ENCODE data around the gene WDR27.

WDR27 gene

DNA sequence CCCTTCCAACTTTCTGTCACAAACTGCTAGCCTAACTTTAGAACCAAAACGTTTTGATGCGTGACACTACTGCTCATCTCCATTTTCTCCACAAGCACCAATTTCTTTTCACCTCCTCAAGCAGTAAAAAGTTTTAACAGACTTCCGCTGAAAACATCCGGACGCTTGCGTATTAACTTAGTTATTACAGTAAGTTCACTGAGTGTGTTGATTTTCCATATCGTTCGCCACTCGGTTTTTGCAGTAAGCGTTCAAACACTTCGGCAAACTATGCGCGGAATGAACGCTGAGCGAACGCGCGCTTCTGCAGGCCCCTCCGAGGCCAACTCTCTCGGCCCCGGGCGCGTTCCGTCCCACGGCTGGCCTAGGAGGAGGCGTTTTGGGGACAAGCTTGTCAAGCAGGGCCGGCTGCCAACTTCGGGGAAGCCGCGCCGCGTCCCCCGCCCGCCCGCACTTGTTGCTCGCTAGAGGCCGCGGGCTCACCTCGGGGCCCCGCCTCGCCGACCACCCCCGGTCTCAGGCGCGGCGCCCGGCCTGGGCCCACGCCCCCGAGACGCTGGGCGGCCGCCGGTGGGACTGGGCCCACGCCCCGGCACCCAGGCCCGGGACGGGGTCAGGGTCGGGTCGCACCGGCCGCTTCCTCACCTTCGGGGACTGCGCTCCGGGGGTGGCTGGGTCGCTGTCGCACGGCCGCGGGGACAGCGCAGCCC lies 21.5 kb upstream of the WDR27 start:
- POLR2A ChIA-PET (ENCODE audit: low non-redundant PET) = no interaction called here
- CTCF ChIA-PET = no interaction called here
- TF ChIP-seq, protein P1, sequence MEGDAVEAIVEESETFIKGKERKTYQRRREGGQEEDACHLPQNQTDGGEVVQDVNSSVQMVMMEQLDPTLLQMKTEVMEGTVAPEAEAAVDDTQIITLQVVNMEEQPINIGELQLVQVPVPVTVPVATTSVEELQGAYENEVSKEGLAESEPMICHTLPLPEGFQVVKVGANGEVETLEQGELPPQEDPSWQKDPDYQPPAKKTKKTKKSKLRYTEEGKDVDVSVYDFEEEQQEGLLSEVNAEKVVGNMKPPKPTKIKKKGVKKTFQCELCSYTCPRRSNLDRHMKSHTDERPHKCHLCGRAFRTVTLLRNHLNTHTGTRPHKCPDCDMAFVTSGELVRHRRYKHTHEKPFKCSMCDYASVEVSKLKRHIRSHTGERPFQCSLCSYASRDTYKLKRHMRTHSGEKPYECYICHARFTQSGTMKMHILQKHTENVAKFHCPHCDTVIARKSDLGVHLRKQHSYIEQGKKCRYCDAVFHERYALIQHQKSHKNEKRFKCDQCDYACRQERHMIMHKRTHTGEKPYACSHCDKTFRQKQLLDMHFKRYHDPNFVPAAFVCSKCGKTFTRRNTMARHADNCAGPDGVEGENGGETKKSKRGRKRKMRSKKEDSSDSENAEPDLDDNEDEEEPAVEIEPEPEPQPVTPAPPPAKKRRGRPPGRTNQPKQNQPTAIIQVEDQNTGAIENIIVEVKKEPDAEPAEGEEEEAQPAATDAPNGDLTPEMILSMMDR (conservative IDR thresholded peaks at IDR 0.05; ENCODE audit: low read depth) = no peak
- peak; percentile 23 for DNase-seq (ENCODE audit: low spot score)
- peak overlapping the region; percentile 83 for H3K27ac ChIP-seq

DNA sequence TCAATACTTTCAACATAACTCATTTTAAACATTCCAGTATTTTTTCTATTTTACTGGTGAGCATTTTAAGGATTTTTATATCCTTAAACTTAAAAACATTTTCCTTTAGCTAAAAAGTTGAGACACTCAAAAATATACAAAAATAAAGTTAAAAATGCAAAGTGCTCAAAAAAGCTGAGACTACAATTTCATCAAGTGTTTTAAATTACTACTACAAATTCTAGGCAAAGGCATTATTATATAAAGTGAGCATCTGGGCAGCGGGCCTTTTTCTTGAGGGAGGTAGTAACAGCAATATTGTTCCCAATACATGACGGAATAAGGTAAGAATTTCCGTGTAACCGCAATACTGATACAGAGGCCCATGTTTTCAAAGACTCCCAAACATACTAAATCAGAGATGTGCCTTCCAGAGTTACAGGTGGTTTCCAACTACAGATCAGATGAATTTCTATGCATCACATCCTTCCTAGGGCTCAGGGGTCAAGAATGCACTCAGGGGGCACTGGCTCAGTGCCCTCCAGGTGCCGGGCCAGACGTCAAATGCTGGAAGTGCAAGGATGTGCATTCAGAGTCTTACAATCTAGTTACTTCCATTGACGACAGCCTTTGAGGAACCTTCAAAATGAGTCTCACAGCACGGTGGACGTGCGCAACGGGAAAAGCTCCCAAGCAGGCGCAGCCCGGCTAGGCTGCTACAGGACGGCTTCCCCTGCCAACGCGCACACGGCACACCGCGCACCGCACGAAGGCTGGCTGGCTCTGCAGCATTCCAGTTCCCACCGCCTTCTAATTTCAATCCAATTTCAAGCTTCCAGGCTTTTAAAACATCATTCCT lies 20.8 kb upstream of the WDR27 start:
- H3K27ac ChIP-seq = peak overlapping the region; percentile 83
- peak; percentile 71 for DNase-seq (ENCODE audit: low spot score)
- TF ChIP-seq, protein P1 (conservative IDR thresholded peaks at IDR 0.05; ENCODE audit: low read depth) = no peak
- POLR2A ChIA-PET (ENCODE audit: low non-redundant PET) = no interaction called here
- CTCF ChIA-PET = interaction anchor here (0.8 to 0.9 kb wide), 2 partner anchors 21 to 766 kb away, joined by 3 to 5 read pairs; partner anchors contain the start of genes C6orf120 and WDR27

DNA sequence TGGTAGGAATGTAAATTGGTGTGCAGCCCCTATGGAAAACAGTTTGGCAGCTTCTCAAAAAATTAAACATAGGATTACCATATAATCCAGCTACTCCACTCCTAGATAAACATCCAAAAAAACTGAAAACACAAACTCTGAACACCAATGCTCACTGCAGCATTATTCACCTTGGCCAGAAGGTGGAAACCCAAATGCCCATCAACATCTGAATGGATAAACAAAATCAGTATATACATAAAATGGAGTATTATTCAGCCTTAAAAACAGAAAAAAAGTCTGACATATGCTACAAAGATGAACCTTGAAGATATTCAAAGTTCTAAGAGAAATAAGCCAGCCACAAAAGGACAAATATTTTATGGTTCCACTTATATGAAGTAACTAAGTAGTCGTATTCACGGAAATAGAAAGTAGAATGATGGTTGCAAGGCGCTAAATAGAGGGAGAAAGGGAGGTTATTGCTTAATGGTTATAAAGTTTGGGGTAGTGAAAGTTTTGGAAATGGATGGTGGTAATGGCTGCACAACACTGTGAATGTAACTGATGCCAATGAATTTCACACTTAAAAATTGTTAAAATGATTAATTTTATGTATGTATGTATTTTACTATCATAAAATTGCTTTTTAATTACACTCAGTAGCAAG lies 18.5 kb upstream of the WDR27 start:
- no peak overlapping the region for H3K27ac ChIP-seq
- TF ChIP-seq, protein P1 (conservative IDR thresholded peaks at IDR 0.05; ENCODE audit: low read depth) = no peak
- ChIA-PET POLR2A (ENCODE audit: low non-redundant PET) (no interaction called here), CTCF (interaction anchor here (0.6 to 0.7 kb wide), 2 partner anchors 11 to 34 kb away, joined by 4 read pairs; no protein-coding TSS in a partner anchor)
- DNase-seq (ENCODE audit: low spot score) = no peak

DNA sequence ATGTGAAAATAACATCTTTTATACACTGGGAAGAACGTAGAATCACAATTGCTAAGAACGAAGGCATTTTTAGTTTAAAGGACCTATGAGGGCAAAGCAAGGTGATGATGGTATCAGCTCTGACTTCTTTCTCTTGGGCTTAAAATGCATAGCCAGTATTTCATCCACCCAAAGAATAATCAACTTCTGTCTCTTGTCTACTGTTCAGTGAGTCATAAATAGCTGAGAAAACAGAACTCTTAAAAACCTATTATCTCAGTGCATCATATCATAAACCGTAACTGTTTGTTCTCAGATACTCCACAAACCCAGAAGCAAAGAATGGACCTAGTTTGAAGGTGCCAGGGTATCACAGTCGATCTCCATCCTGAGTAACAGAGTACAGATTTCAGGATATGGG lies 17.3 kb upstream of the WDR27 start:
- CTCF ChIA-PET = no interaction called here
- TF ChIP-seq, protein P1 (conservative IDR thresholded peaks at IDR 0.05; ENCODE audit: low read depth) = no peak
- no peak overlapping the region for H3K27ac ChIP-seq
- POLR2A ChIA-PET (ENCODE audit: low non-redundant PET) = no interaction called here
- DNase-seq (ENCODE audit: low spot score) = no peak

DNA sequence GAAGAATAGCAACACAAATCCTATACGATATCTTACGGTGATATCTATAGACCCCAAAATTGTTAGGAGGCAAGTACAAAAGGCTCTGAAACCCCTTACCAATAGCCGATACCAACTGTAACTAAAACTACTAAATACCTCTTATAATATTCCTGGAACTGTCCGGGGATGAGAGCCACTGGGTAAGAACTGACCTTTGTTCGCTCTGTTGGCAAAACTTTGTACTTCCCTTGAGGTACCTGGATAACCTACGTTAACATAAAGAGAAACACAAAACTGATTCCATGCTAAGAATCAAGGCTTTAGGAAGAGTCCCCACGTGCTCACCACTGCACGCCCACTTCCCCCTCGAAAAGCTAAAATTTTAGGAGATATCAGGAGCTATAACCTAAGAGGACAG lies 12.8 kb upstream of the WDR27 start:
- POLR2A ChIA-PET (ENCODE audit: low non-redundant PET) = no interaction called here
- no peak overlapping the region for H3K27ac ChIP-seq
- CTCF ChIA-PET = no interaction called here
- TF ChIP-seq, protein P1 (conservative IDR thresholded peaks at IDR 0.05; ENCODE audit: low read depth) = no peak
- no peak for DNase-seq (ENCODE audit: low spot score)

DNA sequence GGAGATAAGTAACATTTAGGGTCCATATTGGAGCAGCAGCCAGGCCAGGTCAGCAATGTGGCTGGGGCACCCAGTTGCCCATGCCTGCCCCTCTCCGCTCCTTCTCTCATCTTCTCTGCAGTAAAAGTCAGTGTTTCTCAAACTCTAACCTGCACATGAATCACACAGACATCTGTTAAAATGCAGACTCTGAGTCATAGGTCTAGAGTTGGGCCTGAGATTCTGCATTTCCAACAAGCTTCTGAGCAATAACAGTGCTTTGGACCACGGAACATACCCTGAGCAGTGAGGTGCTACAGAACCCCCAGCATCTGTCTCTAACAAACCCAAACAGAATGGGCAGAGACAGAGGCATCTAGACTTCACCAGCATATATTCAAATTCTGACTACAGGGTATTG lies 12.3 kb upstream of the WDR27 start:
- TF ChIP-seq, protein P1 (conservative IDR thresholded peaks at IDR 0.05; ENCODE audit: low read depth) = no peak
- CTCF ChIA-PET = no interaction called here
- DNase-seq (ENCODE audit: low spot score) = no peak
- no peak overlapping the region for H3K27ac ChIP-seq
- POLR2A ChIA-PET (ENCODE audit: low non-redundant PET) = no interaction called here
